ENCODE data around the gene ACADSB. TPM values are rescaled to one million over a fixed set of nuclear protein-coding genes. Genes with fewer than 3 reads are reported as not detected.

The ACADSB gene
- total RNA-seq, 2 experiments from 2014 or later, result 15.4 to 17.3 TPM

DNA sequence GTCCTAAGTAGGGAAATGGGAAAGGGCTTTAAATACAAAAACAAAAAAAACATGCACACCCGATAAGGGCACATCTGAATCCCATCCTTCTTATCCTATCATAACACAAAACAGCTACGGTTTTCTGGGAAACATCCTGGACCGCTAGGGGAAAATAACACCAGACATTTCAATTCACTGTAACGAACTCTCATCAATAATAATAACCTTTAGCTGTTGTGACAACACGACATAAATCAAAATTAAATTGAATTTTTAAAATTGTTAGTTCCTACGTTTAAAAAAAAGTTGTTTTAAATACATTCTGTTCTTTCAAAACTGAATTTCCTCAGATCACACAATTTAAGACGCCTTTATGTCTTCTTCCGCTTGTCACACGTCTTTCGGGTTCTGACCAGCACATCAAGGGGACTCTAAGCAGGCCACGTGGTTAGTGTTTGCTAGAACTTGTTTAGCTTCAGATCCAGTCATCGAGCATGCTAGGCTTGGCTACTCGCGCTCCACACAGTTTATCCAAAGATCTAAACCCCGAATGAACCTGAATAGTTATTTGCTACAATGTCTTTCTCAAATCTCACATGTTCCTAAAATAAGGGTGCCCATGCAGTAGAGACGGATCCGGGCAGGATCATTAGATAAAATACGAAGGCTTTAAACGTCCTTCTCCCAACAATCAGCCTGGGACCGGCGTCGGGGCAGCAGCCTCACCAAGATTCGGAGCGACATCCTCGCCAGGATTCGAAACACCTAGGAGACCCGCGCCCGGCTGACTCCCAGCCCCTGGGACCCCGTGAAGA, 1.1 kb upstream of the ACADSB start:
- H3K36me3 Mint-ChIP-seq (ENCODE audit: low read depth), result peaks cover 12% of the 10 kb centered on the region
- peak overlapping the region; percentile 97 for H3K4me3 Mint-ChIP-seq
- POLR2A ChIA-PET, result interaction anchor here (0.6 to 4.9 kb wide), 9 partner anchors 11 to 152 kb away, joined by 3 to 32 read pairs (median 5); partner anchors contain the start of genes C10orf88, FAM24B and PSTK
- no peaks in the 10 kb centered on the region for H3K9me3 Mint-ChIP-seq (ENCODE audit: insufficient read depth)
- peak; percentile 42 for ATAC-seq
- peaks cover 32% of the 10 kb centered on the region for H3K4me1 Mint-ChIP-seq (ENCODE audit: low read depth)
- CTCF ChIA-PET, result interaction anchor here (0.7 to 5.5 kb wide), 8 partner anchors 9 to 994 kb away, joined by 3 to 39 read pairs (median 4); partner anchors contain the start of genes BUB3, C10orf88 and PSTK
- no peaks in the 10 kb centered on the region for H3K27me3 Mint-ChIP-seq (ENCODE audit: low read depth)
- peak overlapping the region; percentile 97 for H3K27ac Mint-ChIP-seq
- peak; percentile 74 for DNase-seq

- ChIA-PET CTCF (interaction anchor here (1.6 to 5.5 kb wide), 3 partner anchors 13 to 29 kb away, joined by 4 to 39 read pairs (median 20); partner anchors contain the start of gene PSTK), POLR2A (interaction anchor here (1.6 to 4.9 kb wide), 4 partner anchors 12 to 145 kb away, joined by 8 to 32 read pairs (median 10); partner anchors contain the start of genes BUB3, C10orf88 and PSTK)
- ATAC-seq, result no peak
- peaks cover 12% of the 10 kb centered on the region for H3K36me3 Mint-ChIP-seq (ENCODE audit: low read depth)
- no peaks in the 10 kb centered on the region for H3K9me3 Mint-ChIP-seq (ENCODE audit: insufficient read depth)
- H3K27me3 Mint-ChIP-seq (ENCODE audit: low read depth), result no peaks in the 10 kb centered on the region
- peak overlapping the region; percentile 97 for H3K27ac Mint-ChIP-seq
- H3K4me3 Mint-ChIP-seq, result peak overlapping the region; percentile 97
- peaks cover 32% of the 10 kb centered on the region for H3K4me1 Mint-ChIP-seq (ENCODE audit: low read depth)
- DNase-seq, result peak; percentile 30
Measured at GRCh38 chr10:123009105-123009820, 457 bp downstream of the ACADSB start.

GRCh38 chr10:123011987-123012386, 3.2 kb downstream of the ACADSB start:
- H3K4me3 Mint-ChIP-seq, result no peak overlapping the region
- DNase-seq (no peak), ATAC-seq (no peak)
- peaks cover 21% of the 10 kb centered on the region for H3K4me1 Mint-ChIP-seq (ENCODE audit: low read depth)
- no peak overlapping the region for H3K27ac Mint-ChIP-seq
- H3K27me3 Mint-ChIP-seq (ENCODE audit: low read depth), result no peaks in the 10 kb centered on the region
- H3K36me3 Mint-ChIP-seq (ENCODE audit: low read depth), result peaks cover 7% of the 10 kb centered on the region
- CTCF ChIA-PET, result interaction anchor here (1.5 to 2.2 kb wide), 2 partner anchors 10 to 32 kb away, joined by 7 to 20 read pairs; no protein-coding TSS in a partner anchor
- H3K9me3 Mint-ChIP-seq (ENCODE audit: insufficient read depth), result no peaks in the 10 kb centered on the region
- POLR2A ChIA-PET, result no interaction called here

- H3K4me1 Mint-ChIP-seq (ENCODE audit: low read depth), result peaks cover 14% of the 10 kb centered on the region
- H3K4me3 Mint-ChIP-seq, result no peak overlapping the region
- peaks cover 4% of the 10 kb centered on the region for H3K9me3 Mint-ChIP-seq (ENCODE audit: insufficient read depth)
- peaks cover 4% of the 10 kb centered on the region for H3K36me3 Mint-ChIP-seq (ENCODE audit: low read depth)
- POLR2A ChIA-PET, result no interaction called here
- H3K27ac Mint-ChIP-seq, result no peak overlapping the region
- ATAC-seq, result no peak
- DNase-seq, result no peak
- no peaks in the 10 kb centered on the region for H3K27me3 Mint-ChIP-seq (ENCODE audit: low read depth)
- CTCF ChIA-PET, result no interaction called here
Measured at GRCh38 chr10:123013456-123014419, 4.9 kb downstream of the ACADSB start.

DNA sequence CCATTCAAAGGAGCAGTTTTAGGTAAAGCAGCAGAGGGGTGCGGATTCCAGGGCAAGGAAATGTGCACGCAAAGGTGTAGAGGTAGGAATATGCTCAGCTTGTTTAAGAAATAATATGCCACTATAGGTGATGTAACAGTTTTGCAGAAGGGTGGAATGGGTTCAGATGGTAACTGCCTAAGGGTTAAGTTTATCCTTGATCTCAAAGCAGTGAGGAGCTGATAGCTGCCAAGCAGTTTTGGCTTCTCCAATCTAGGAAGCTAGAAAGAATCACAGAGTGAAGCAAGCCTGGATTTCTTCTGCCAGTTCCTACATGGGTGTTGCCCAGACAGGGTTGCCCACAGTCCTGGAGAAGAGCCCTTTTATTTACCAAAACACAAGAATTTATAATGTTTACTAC, 6.0 kb downstream of the ACADSB start:
- DNase-seq (no peak), ATAC-seq (no peak)
- ChIA-PET POLR2A (no interaction called here), CTCF (no interaction called here)
- peaks cover 4% of the 10 kb centered on the region for H3K36me3 Mint-ChIP-seq (ENCODE audit: low read depth)
- no peaks in the 10 kb centered on the region for H3K27me3 Mint-ChIP-seq (ENCODE audit: low read depth)
- H3K4me3 Mint-ChIP-seq, result no peak overlapping the region
- H3K4me1 Mint-ChIP-seq (ENCODE audit: low read depth), result peaks cover 11% of the 10 kb centered on the region
- peaks cover 4% of the 10 kb centered on the region for H3K9me3 Mint-ChIP-seq (ENCODE audit: insufficient read depth)
- H3K27ac Mint-ChIP-seq, result no peak overlapping the region

- peaks cover 4% of the 10 kb centered on the region for H3K36me3 Mint-ChIP-seq (ENCODE audit: low read depth)
- ChIA-PET POLR2A (no interaction called here), CTCF (interaction anchor here (1.3 kb wide), 1 partner anchor 9 kb away, joined by 5 read pairs; no protein-coding TSS in a partner anchor)
- ATAC-seq (no peak), DNase-seq (no peak)
- H3K27ac Mint-ChIP-seq, result no peak overlapping the region
- H3K9me3 Mint-ChIP-seq (ENCODE audit: insufficient read depth), result peaks cover 4% of the 10 kb centered on the region
- H3K27me3 Mint-ChIP-seq (ENCODE audit: low read depth), result no peaks in the 10 kb centered on the region
- H3K4me1 Mint-ChIP-seq (ENCODE audit: low read depth), result no peaks in the 10 kb centered on the region
- H3K4me3 Mint-ChIP-seq, result no peak overlapping the region
Measured at GRCh38 chr10:123016228-123016627, 7.4 kb downstream of the ACADSB start.

DNA sequence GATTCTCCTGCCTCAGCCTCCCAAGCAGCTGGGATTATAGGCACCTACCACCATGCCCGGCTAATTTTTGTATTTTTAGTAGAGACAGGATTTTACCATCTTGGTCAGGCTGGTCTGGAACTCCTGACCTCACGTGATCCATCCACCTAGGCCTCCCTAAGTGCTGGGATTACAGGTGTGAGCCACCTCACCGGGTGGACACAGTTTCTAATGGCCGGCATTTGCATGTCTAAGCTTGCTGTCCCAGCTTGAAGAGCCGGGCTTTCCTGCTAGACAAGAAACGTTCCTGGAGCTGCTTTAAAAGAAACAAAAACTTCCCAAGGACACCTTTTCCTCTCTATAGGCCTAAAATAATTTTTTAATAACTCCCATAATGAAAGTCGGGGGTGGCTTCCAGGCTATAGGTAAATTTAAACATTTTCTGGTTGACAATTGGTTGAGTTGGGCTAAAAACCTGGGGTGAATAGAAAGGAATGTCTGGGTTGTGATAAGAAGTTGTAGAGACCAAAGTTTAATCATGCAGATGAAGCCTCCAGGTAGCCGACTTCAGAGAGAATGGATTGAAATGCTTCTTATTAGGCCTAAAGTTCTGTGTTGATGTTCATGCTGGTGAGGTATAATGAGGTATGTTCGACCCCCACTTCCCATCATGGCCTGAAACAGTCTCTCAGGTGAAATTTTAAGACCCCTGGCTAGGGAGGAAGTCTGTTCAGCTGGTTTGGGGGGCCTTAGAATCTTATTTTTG, 8.8 kb downstream of the ACADSB start:
- Mint-ChIP-seq H3K36me3 (ENCODE audit: low read depth) (peaks cover 2% of the 10 kb centered on the region), H3K9me3 (ENCODE audit: insufficient read depth) (peaks cover 4% of the 10 kb centered on the region), H3K4me3 (no peak overlapping the region), H3K4me1 (ENCODE audit: low read depth) (no peaks in the 10 kb centered on the region), H3K27ac (no peak overlapping the region), H3K27me3 (ENCODE audit: low read depth) (no peaks in the 10 kb centered on the region)
- DNase-seq (no peak), ATAC-seq (no peak)
- ChIA-PET POLR2A (no interaction called here), CTCF (no interaction called here)

DNA sequence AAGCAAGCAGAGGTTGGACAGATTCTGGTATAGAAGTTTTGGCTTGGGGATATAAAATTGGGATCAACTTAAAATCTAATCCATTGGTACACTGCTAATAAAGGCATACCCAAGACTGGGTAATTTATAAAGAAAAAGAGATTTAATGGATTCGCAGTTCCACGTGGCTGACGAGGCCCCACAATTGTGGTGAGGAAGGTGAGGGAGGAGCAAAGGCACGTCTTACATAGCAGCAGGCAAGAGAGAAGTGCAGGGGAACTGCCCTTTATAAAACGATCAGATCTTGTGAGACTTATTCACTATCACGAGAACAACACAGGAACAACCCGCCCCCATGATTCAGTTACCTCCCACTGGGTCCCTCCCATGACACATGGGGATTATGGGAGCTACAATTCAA, 9.7 kb downstream of the ACADSB start:
- H3K9me3 Mint-ChIP-seq (ENCODE audit: insufficient read depth), result peaks cover 4% of the 10 kb centered on the region
- ATAC-seq, result no peak
- no peaks in the 10 kb centered on the region for H3K4me1 Mint-ChIP-seq (ENCODE audit: low read depth)
- H3K36me3 Mint-ChIP-seq (ENCODE audit: low read depth), result no peaks in the 10 kb centered on the region
- H3K27me3 Mint-ChIP-seq (ENCODE audit: low read depth), result no peaks in the 10 kb centered on the region
- ChIA-PET CTCF (no interaction called here), POLR2A (no interaction called here)
- no peak overlapping the region for H3K4me3 Mint-ChIP-seq
- no peak for DNase-seq
- H3K27ac Mint-ChIP-seq, result no peak overlapping the region

- Mint-ChIP-seq H3K27ac (no peak overlapping the region), H3K4me3 (no peak overlapping the region), H3K9me3 (ENCODE audit: insufficient read depth) (peaks cover 4% of the 10 kb centered on the region), H3K27me3 (ENCODE audit: low read depth) (no peaks in the 10 kb centered on the region), H3K4me1 (ENCODE audit: low read depth) (peaks cover 2% of the 10 kb centered on the region), H3K36me3 (ENCODE audit: low read depth) (no peaks in the 10 kb centered on the region)
- no peak for DNase-seq
- ChIA-PET CTCF (interaction anchor here (0.9 to 4.3 kb wide), 3 partner anchors 9 to 24 kb away, joined by 4 to 26 read pairs (median 5); no protein-coding TSS in a partner anchor), POLR2A (interaction anchor here (0.7 kb wide), 1 partner anchor 11 kb away, joined by 3 read pairs; no protein-coding TSS in a partner anchor)
- ATAC-seq, result no peak
Measured at GRCh38 chr10:123019264-123019663, 10.5 kb downstream of the ACADSB start.

GRCh38 chr10:123019941-123020703, 11.3 kb downstream of the ACADSB start:
- no peaks in the 10 kb centered on the region for H3K36me3 Mint-ChIP-seq (ENCODE audit: low read depth)
- H3K4me1 Mint-ChIP-seq (ENCODE audit: low read depth), result peaks cover 4% of the 10 kb centered on the region
- POLR2A ChIA-PET, result interaction anchor here (0.7 kb wide), 1 partner anchor 12 kb away, joined by 3 read pairs; no protein-coding TSS in a partner anchor

More at GRCh38 chr10:123019941-123020703, 11.3 kb downstream of the ACADSB start:
- Mint-ChIP-seq H3K4me3 (no peak overlapping the region), H3K27me3 (ENCODE audit: low read depth) (no peaks in the 10 kb centered on the region), H3K9me3 (ENCODE audit: insufficient read depth) (peaks cover 4% of the 10 kb centered on the region), H3K27ac (no peak overlapping the region)
- CTCF ChIA-PET, result interaction anchor here (0.9 to 4.3 kb wide), 3 partner anchors 10 to 23 kb away, joined by 4 to 26 read pairs (median 5); no protein-coding TSS in a partner anchor
- no peak for DNase-seq
- ATAC-seq, result no peak
